ENCODE measurements around the gene ARL16.

ARL16 gene

DNA sequence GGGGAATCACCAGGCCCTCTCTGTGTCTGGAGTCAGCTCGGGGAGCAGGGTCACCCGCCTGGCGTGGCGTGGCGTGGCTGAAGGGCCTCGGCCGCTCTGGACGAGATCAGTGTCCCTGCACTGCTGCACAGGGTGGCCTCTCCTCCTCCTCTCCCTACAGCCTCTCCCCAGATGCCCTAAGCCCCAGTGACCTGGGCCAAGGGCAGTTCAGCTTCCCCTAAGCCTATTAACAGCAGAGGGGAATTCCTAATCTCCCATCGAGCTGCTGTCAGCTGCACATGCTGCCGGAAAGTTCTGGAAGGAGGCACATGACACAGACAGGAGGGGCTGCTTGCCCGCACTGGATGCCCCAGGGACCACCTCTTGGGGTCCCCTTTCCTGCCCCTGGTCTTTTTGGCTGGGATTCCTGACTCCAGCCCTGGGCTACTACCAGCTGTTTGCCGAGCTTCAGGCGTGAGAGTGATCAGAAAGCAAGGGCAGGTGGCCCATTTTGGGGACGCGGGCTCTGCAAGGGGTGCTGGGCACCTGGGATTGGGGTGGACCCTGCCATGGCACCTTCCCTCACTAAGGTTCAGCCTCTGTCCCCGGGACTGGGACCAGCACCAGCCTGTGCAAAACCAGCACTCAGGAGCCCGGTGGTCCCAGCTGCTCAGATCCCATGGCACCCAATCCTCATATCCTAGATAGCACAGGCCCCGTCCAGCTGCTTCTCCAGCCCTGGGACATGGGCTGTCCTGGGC lies 28.0 kb downstream of the ARL16 start:
- no peak overlapping the region for H3K9ac ChIP-seq (ENCODE audit: low read depth in 1 of 2, low read length in 2 of 2)
- no peak overlapping the region for H3K4me3 ChIP-seq (ENCODE audit: low read length in 2 of 2)
- no peaks in the 10 kb centered on the region for H3K36me3 ChIP-seq (ENCODE audit: control insufficient read depth in 2 of 2, insufficient read depth in 2 of 2, low read length in 2 of 2)
- no peaks in the 10 kb centered on the region for H3K4me1 ChIP-seq (ENCODE audit: control insufficient read depth in 2 of 2, insufficient read depth in 2 of 2, low read length in 2 of 2)
- H3K9me3 ChIP-seq (ENCODE audit: control insufficient read depth in 2 of 2, low read length in 2 of 2): no peaks in the 10 kb centered on the region
- H3K27ac ChIP-seq (ENCODE audit: low read depth in 2 of 2, low read length in 2 of 2): no peak overlapping the region
- H3K27me3 ChIP-seq (ENCODE audit: control insufficient read depth in 2 of 2, insufficient read depth in 2 of 2, low read length in 2 of 2): no peaks in the 10 kb centered on the region

DNA sequence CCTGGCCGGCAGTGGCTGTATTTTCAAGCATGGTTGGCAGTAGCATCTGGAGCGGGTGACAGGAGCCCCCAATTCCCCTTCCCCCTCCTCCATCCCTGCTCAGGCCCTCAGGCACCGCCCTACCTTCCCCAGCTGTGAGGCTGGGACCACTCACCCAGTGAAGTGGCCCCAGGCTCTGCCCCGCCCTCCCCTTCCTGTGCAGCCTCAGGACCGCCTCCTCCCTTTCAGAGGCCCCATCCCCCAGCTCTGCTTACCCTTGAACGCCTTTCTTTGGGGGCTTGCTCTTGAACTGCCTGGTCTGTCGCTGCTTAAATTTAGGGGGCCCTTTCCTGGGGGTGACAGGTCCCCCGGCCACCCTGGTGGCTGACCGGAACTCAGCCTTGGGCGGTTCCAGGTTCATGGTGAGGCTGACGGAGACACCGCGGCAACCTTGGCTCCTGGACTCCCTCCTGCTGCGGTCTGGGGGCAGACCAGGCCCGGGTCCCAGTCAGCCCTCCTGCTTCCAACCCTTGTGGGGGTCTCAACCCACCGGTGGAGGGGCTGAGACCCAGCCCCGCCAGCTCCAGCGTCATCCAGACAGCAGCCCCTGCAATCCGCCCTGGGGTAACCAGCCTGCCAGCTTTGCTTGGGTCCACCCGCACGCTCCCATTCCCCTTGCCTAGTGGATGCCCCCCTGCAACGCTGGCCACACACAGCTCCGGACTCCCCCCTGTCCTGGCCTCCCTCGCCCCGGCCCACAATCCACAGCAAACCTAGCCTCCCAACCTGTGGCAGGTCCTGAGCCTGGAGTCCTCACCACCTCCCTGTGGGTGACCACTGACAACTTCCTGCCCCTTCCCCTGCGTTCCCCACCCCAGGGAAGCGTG lies 30.5 kb downstream of the ARL16 start:
- Histone ChIP-seq H3K9me3 (ENCODE audit: control insufficient read depth in 2 of 2, low read length in 2 of 2) (no peaks in the 10 kb centered on the region), H3K36me3 (ENCODE audit: control insufficient read depth in 2 of 2, insufficient read depth in 2 of 2, low read length in 2 of 2) (no peaks in the 10 kb centered on the region), H3K4me1 (ENCODE audit: control insufficient read depth in 2 of 2, insufficient read depth in 2 of 2, low read length in 2 of 2) (no peaks in the 10 kb centered on the region), H3K4me3 (ENCODE audit: low read length in 2 of 2) (peak overlapping the region in 1 of 2 donors; percentile 26), H3K9ac (ENCODE audit: low read depth in 1 of 2, low read length in 2 of 2) (no peak overlapping the region), H3K27me3 (ENCODE audit: control insufficient read depth in 2 of 2, insufficient read depth in 2 of 2, low read length in 2 of 2) (no peaks in the 10 kb centered on the region), H3K27ac (ENCODE audit: low read depth in 2 of 2, low read length in 2 of 2) (no peak overlapping the region)

GRCh38 chr17:81651692-81652091 lies 31.9 kb downstream of the ARL16 start:
- Histone ChIP-seq H3K27ac (ENCODE audit: low read depth in 2 of 2, low read length in 2 of 2) (no peak overlapping the region), H3K36me3 (ENCODE audit: control insufficient read depth in 2 of 2, insufficient read depth in 2 of 2, low read length in 2 of 2) (no peaks in the 10 kb centered on the region), H3K27me3 (ENCODE audit: control insufficient read depth in 2 of 2, insufficient read depth in 2 of 2, low read length in 2 of 2) (peaks cover 4% of the 10 kb centered on the region in 2 donors), H3K9me3 (ENCODE audit: control insufficient read depth in 2 of 2, low read length in 2 of 2) (no peaks in the 10 kb centered on the region), H3K4me3 (ENCODE audit: low read length in 2 of 2) (no peak overlapping the region), H3K9ac (ENCODE audit: low read depth in 1 of 2, low read length in 2 of 2) (no peak overlapping the region), H3K4me1 (ENCODE audit: control insufficient read depth in 2 of 2, insufficient read depth in 2 of 2, low read length in 2 of 2) (no peaks in the 10 kb centered on the region)

DNA sequence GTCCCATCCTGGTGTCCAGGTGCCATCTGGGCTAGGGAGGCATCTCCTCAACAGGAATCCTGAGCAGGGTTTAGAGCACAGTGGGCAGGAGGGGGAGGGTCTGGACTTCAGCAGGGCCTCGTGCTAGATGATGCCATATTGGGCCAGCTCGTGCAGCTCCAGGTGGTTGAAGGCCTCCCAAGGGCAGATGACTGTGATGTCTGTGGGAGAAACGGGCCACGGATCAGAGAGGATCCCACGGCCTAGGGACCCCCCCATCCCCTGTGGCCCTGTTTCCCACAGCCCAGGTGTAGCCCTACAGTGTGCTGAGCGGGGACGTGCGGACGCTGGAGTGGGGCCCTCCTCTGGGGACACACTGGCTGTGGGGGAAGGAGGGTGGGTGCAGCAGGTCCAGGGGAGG lies 32.6 kb downstream of the ARL16 start:
- peaks cover 4% of the 10 kb centered on the region in 2 donors for H3K27me3 ChIP-seq (ENCODE audit: control insufficient read depth in 2 of 2, insufficient read depth in 2 of 2, low read length in 2 of 2)
- H3K4me3 ChIP-seq (ENCODE audit: low read length in 2 of 2): no peak overlapping the region
- no peaks in the 10 kb centered on the region for H3K9me3 ChIP-seq (ENCODE audit: control insufficient read depth in 2 of 2, low read length in 2 of 2)
- H3K27ac ChIP-seq (ENCODE audit: low read depth in 2 of 2, low read length in 2 of 2): no peak overlapping the region
- H3K9ac ChIP-seq (ENCODE audit: low read depth in 1 of 2, low read length in 2 of 2): no peak overlapping the region
- no peaks in the 10 kb centered on the region for H3K36me3 ChIP-seq (ENCODE audit: control insufficient read depth in 2 of 2, insufficient read depth in 2 of 2, low read length in 2 of 2)
- no peaks in the 10 kb centered on the region for H3K4me1 ChIP-seq (ENCODE audit: control insufficient read depth in 2 of 2, insufficient read depth in 2 of 2, low read length in 2 of 2)

- Histone ChIP-seq H3K4me3 (ENCODE audit: low read length in 2 of 2) (no peak overlapping the region), H3K4me1 (ENCODE audit: control insufficient read depth in 2 of 2, insufficient read depth in 2 of 2, low read length in 2 of 2) (no peaks in the 10 kb centered on the region), H3K27ac (ENCODE audit: low read depth in 2 of 2, low read length in 2 of 2) (no peak overlapping the region), H3K9me3 (ENCODE audit: control insufficient read depth in 2 of 2, low read length in 2 of 2) (no peaks in the 10 kb centered on the region), H3K9ac (ENCODE audit: low read depth in 1 of 2, low read length in 2 of 2) (no peak overlapping the region), H3K27me3 (ENCODE audit: control insufficient read depth in 2 of 2, insufficient read depth in 2 of 2, low read length in 2 of 2) (peaks cover 4% of the 10 kb centered on the region in 2 donors), H3K36me3 (ENCODE audit: control insufficient read depth in 2 of 2, insufficient read depth in 2 of 2, low read length in 2 of 2) (no peaks in the 10 kb centered on the region)
Observed at GRCh38 chr17:81648707-81649085, 34.9 kb downstream of the ARL16 start.

GRCh38 chr17:81648013-81648706 lies 35.4 kb downstream of the ARL16 start:
- no peaks in the 10 kb centered on the region for H3K9me3 ChIP-seq (ENCODE audit: control insufficient read depth in 2 of 2, low read length in 2 of 2)
- no peaks in the 10 kb centered on the region for H3K36me3 ChIP-seq (ENCODE audit: control insufficient read depth in 2 of 2, insufficient read depth in 2 of 2, low read length in 2 of 2)
- H3K27ac ChIP-seq (ENCODE audit: low read depth in 2 of 2, low read length in 2 of 2): no peak overlapping the region
- no peak overlapping the region for H3K4me3 ChIP-seq (ENCODE audit: low read length in 2 of 2)
- H3K27me3 ChIP-seq (ENCODE audit: control insufficient read depth in 2 of 2, insufficient read depth in 2 of 2, low read length in 2 of 2): peaks cover 4% of the 10 kb centered on the region in 2 donors
- H3K4me1 ChIP-seq (ENCODE audit: control insufficient read depth in 2 of 2, insufficient read depth in 2 of 2, low read length in 2 of 2): no peaks in the 10 kb centered on the region
- H3K9ac ChIP-seq (ENCODE audit: low read depth in 1 of 2, low read length in 2 of 2): no peak overlapping the region

GRCh38 chr17:81647640-81648012 lies 36.0 kb downstream of the ARL16 start:
- H3K27me3 ChIP-seq (ENCODE audit: control insufficient read depth in 2 of 2, insufficient read depth in 2 of 2, low read length in 2 of 2): peaks cover 4% of the 10 kb centered on the region in 2 donors

DNA sequence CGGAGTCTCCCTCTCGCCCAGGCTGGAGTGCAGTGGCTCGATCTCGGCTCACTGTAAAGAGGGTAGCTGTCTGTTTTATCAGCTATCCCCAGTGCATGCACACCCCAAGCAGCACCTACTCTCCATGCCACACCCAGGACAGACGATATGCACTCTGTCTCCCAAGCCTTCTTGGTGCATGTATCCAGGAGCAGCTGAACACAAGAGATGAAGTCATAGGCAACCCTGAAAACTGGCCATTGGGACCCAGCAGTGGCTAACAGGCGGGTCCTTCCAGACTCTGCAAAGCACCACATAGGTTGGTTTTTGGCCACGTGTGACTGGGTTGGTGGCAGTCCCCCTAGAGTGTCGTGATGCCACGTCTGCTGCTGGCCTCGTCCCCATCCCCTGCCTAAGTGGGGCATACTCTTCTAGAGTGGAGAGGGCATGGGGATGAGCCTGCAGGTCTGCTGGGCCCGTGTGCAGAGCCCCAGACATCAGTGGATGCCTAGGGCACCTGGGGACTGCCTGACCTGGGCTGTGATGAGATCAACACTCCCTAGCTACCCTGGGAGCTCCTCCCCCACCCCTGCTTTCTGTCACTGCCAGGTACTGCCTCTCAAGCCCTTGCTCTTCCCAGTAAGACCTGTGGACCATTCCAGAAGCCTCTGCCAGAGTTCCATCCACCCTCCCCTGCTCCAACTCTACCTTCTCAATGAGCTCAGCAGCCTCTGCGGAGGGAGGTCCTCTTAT lies 36.6 kb downstream of the ARL16 start:
- Histone ChIP-seq H3K9me3 (ENCODE audit: control insufficient read depth in 2 of 2, low read length in 2 of 2) (no peaks in the 10 kb centered on the region), H3K9ac (ENCODE audit: low read depth in 1 of 2, low read length in 2 of 2) (no peak overlapping the region), H3K4me3 (ENCODE audit: low read length in 2 of 2) (no peak overlapping the region), H3K27me3 (ENCODE audit: control insufficient read depth in 2 of 2, insufficient read depth in 2 of 2, low read length in 2 of 2) (peaks cover 4% of the 10 kb centered on the region in 2 donors), H3K27ac (ENCODE audit: low read depth in 2 of 2, low read length in 2 of 2) (no peak overlapping the region), H3K36me3 (ENCODE audit: control insufficient read depth in 2 of 2, insufficient read depth in 2 of 2, low read length in 2 of 2) (no peaks in the 10 kb centered on the region), H3K4me1 (ENCODE audit: control insufficient read depth in 2 of 2, insufficient read depth in 2 of 2, low read length in 2 of 2) (no peaks in the 10 kb centered on the region)

More at GRCh38 chr17:81647640-81648012, 36.0 kb downstream of the ARL16 start:
- H3K36me3 ChIP-seq (ENCODE audit: control insufficient read depth in 2 of 2, insufficient read depth in 2 of 2, low read length in 2 of 2): no peaks in the 10 kb centered on the region
- H3K9ac ChIP-seq (ENCODE audit: low read depth in 1 of 2, low read length in 2 of 2): no peak overlapping the region
- no peaks in the 10 kb centered on the region for H3K9me3 ChIP-seq (ENCODE audit: control insufficient read depth in 2 of 2, low read length in 2 of 2)
- H3K4me3 ChIP-seq (ENCODE audit: low read length in 2 of 2): no peak overlapping the region
- no peak overlapping the region for H3K27ac ChIP-seq (ENCODE audit: low read depth in 2 of 2, low read length in 2 of 2)
- no peaks in the 10 kb centered on the region for H3K4me1 ChIP-seq (ENCODE audit: control insufficient read depth in 2 of 2, insufficient read depth in 2 of 2, low read length in 2 of 2)

DNA sequence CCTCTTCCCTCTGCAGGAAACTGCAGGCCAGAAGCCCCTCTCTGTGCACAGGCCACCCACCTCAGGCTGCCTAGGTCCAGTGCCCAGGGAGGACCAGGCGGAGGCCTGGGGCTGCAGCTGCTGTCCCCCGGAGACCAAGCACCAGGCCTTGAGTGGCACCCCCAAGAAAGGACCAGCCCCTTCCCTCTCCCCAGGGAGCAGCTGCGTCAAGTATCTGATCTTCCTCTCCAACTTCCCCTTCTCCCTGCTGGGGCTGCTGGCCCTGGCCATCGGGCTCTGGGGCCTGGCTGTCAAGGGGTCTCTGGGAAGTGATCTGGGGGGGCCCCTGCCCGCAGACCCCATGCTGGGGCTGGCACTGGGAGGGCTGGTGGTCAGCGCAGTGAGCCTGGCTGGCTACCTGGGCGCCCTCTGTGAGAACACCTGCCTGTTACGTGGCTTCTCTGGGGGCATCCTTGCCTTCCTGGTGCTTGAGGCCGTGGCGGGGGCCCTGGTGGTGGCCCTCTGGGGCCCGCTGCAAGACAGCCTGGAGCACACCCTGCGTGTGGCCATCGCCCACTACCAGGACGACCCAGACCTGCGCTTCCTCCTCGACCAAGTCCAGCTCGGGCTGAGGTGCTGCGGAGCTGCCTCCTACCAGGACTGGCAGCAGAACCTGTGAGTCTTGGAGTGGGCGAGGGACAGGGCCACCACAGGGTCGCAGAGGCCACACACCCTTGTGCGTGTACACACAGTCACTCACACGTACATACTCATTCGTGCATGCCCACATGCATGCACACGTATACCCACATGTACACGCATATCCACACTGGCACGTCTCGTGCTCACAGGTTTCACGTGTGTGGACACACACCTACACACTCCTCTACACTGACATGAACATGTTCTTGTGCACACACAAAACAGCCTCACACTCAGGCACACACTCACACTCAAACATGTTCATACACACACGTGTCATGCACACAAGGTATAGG lies 38.3 kb downstream of the ARL16 start:
- Histone ChIP-seq H3K27me3 (ENCODE audit: control insufficient read depth in 2 of 2, insufficient read depth in 2 of 2, low read length in 2 of 2) (peaks cover 4% of the 10 kb centered on the region in 2 donors), H3K4me3 (ENCODE audit: low read length in 2 of 2) (no peak overlapping the region), H3K27ac (ENCODE audit: low read depth in 2 of 2, low read length in 2 of 2) (no peak overlapping the region), H3K4me1 (ENCODE audit: control insufficient read depth in 2 of 2, insufficient read depth in 2 of 2, low read length in 2 of 2) (no peaks in the 10 kb centered on the region), H3K36me3 (ENCODE audit: control insufficient read depth in 2 of 2, insufficient read depth in 2 of 2, low read length in 2 of 2) (no peaks in the 10 kb centered on the region), H3K9ac (ENCODE audit: low read depth in 1 of 2, low read length in 2 of 2) (no peak overlapping the region), H3K9me3 (ENCODE audit: control insufficient read depth in 2 of 2, low read length in 2 of 2) (no peaks in the 10 kb centered on the region)
